NCI-H82 treated with DMSO at 0.1 percent for 48 hours (cell line): ENCODE data around the gene TULP4.
"Not testable (repeated sequence)": the region's sequence is repeated elsewhere in the genome, so short reads cannot be mapped to it uniquely, and the experiment has no call there.

Experiments
- DNase-seq: peaks from one replicate; lab custom pipeline; 2025; ENCODE audit not compliant: unreplicated experiment; lab: John Stamatoyannopoulos, UW

Gene TULP4

DNA sequence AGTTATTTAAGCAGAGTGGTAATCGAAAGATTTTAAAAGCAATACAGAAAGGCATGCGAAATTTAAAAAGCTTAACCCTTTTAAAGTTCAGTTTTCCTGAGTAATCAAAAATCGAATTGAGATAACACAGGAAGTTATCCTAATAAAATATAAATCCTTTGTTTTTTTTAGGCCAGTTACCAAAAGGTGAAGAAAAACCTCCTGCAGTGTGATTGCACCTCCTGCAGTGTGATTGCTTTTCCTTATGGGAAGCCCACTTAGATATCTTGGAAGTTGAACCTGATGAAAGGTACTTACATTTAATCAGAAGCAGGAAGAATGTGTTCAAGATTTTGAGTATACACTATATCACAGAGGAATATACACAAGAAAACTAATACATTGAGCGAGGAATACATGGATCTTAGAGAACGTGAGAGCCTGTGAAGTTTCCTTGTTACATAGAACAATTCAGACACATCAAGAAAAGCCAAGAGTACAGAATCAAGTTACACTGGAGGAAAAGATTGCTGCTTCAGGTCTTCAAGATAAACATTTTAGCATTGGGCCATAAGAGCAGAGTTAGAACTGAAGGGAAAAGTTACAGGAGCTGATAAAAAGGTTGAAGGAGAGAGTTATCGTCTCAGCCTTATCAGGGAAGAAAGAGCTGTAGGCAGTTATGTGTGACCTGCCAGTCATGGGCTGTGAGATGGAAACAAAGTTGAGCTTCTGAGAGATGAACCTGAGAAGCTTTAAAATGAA, 240.0 kb downstream of the TULP4 start:
- DNase-seq = no peak

DNA sequence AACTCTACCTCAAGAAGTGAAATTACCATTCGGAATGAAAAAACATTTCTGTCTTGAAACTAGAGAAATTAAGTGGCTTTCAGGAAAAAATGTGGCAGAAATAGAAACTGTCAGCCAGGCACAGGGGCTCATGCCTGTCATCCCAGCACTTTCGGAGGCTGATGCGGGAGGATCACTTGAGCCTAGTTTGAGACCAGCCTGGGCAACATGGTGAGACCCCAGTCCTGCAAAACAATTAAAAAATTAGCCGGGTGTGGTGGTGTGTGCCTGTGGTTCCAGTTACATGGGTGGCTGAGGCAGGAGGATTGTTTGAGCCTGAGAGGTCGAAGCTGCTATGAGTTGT, 240.5 kb downstream of the TULP4 start:
- DNase-seq = no peak

DNA sequence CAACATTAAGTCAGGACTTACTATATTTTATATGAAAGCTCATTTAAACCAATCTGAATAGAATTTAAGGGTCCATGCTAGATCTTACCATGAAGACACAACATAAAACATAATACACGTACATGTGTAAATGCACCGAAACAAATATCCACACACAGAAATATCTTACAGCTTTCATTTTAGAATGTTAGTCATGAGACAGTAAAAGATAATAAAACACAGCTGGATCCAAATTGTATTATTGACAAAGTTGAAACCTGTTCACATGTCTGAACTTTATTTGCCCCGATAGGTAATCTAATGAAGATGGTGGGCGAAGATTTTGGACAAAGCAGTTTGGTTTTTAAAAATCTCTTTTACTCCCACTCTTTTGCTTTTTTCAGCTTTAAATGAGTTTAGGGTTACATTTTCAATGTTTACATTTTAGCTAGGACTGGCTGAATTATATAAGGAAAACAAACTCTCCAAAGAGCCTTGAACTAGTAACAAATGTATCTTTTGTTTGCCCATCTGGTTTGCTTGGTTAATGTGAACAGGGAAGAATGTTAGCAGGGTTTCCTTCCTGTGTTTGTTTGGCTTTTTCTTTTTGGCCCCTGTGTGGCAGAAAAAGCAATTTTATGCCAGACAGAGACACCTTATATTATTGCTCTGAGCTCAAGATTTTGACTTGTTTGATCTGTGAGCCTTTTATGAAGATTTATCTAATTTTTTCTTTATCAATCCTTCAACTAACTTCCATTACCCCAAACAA, 242.5 kb downstream of the TULP4 start:
- no peak for DNase-seq

DNA sequence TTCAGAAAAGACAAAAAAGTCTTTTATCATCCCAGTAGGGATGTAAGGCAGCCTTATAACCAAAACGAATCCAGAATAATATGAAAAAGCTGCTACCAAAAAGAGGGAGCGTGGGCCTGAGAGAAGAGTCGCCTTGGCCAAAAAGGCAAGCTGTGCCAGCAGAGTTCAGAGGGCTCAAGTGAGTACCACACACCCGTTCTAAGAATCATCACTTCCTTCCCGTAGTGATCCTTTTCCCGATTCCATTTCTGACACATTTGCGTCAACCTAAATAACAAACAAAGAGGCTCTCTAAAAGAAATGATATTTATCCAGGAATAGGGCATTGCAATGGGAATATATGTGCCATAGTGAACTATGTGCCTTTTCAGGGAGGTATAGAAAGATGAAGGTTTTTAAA, 243.8 kb downstream of the TULP4 start:
- no peak for DNase-seq

DNA sequence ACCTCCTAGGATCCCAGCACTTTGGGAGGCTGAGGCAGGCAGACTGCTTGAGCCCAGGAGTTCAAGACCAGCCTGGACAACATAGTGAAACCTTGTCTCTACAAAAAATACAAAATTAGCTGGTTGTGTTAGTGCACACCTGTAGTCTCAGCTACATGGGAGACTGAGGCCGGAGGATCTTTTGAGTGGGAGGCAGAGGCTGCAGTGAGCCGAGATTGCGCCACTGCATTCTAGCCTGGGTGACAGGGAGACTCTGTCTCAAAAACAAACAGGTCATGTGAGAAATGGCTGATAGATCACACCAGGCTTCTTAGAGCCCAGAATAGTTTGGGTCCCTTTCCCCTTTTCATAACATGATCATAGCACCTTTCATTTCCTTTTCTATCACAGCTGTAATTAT, 244.8 kb downstream of the TULP4 start:
- not testable (repeated sequence) for DNase-seq

DNA sequence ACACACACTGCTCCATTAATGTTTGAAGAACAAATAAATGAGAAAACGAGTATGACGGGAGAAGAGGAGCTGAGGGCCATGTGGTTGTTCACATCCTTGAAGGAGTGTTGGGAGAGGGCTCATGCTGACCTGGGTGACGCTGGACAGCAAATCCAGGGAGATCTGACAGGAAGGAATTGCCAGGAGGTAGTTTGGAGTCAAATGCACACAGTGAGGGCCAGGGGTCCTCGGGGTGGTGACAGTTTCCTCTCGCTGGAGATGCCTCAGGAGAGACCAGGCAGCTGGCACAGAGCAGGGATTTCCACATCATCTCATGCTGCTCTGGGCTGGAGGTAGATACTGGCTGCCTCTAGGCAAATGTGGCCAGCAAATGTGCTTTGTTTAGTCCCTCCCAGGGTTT, 245.7 kb downstream of the TULP4 start:
- DNase-seq = no peak

DNA sequence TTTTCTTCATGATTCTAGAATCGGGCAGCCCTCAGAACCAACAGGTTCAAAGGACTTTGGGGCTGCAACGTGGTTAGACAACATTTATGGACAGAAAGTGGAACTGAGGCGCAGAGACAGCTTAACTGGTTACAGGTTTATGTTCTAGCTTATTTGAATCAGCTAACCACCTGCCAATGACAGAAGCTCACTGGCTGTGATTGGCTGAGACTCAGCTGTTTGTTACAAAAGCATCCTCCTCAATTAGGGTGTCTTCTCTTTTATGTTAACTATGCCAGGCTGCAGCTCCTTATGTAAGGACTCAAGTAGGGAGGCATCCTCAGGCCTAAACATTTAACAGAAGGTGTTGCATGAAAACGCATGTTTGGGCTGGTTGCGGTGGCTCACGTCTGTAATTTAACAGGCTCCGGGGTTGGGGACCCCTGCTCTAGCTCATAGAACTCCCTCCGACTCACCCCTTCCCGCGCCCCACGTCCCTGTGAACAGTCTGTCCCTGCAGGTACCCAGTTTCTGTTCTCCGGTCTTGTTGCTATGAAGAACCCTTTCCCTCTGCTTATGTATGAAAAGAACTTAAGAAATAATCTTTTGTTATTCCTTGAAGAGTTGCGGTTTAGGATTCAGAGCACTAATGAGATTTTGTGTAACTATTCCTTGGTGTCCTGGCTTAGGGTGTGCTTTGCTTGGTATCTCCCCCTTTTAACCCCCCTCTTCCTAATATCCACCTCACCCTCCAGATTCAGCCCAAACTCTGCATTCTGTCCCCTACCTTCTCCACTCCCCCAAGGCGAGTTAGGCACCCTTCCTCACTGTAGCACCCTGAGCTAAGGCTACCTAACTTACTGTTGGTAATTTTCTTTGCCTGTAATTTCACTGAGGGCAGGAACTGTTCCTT, 246.4 kb downstream of the TULP4 start:
- peak; percentile 41 for DNase-seq

DNA sequence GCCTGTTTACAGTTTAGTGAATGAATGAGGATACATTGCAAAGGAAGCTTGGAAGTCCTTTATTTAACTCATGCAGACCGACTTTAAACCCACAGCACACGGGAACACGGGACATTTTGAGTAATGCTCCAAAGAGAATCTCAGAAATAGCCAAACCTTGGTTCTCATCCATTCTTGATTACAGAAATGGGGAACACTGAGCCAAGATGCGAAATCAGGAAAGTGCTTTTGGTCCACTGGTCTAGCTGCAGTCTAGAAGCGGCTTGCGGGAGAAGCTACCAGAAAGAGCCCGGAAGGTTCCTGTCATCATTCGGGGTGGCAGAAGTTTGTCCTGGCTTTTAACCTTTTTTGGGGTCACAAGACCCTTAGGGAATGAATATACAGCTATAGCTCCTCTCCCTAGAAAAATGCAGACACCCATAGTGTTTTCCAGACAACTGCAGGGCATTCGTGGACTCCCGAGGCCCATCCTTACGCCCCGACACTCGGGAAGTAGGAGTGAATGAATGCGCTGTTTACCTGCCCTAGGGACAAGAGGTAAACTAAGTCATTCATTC, 247.2 kb downstream of the TULP4 start:
- DNase-seq = no peak

DNA sequence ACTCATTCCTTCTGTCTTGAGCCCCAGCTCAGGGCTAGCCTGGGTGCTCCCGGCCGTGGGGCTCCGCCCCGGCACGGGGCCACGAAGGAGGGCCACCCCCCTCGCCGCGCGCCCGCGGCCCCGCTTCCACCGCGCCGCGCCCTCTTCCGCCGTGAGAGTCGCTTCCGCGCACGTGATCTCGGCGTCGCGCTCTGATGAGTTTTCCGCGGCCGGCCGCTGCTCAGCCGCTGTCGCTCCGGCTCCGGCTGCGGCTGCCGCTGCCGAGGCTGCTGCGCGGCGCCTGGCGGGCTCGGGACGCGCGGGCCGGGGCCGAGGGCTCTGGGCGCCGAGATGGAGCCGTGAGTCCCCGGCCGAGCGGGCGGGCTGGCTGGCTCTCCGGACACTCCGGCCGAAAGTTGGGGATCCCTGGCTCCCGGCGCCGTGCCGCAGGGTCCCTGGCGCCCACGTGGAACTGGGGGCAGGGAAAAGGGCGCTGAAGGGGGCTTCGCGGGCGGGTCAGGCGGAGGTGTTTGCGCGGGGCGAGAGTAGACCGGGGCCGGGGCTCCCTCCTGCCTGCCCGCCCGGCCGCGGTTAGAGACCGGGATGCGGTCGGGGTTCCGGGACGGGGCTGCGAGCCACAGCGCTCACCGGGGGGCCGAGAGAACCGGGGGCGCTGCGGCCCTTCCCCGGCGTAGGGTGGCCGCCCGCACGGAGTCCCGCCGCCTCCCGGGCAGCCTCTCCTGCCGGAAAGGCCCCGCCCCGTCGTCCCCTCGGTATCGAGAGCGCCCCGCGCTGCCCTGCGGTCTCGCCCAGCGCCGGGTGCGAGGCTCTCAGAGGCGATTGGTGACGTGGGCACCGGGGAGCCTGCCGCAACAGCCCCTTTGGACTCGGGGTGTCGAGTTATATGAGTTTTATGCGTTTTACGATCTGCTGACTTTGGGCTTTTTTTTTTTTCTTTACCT, 247.9 kb downstream of the TULP4 start, which contains the start of gene TMEM181:
TMEM181 (plus strand) TSS at position 197 of the 941 bp plus-strand sequence; CDS start at position 331, 134 bp downstream.
- peak; percentile 41 for DNase-seq

DNA sequence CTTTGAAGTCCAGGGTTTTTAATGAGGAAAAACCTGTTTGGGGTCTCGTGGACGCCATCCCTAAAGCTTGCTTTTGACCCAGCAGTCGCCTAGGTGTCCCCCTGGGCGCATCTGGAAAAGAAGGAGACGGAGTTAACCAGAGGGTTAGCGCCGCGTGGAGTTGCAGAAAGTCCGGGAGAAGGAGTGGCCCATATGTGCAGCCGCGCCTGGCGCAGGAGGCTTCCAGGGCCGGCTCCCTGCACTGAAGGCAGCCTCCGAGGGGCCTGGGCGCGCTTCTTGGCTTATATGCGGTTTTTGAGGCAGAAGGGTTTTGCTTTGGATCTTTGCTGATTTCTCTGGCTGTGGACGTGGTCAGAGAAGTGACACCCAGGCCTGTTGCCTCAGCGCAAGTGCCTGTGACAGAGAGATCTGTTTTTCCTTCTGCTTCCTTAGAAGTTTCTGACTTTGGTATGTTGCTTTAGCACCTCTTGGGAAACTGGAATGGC, 248.6 kb downstream of the TULP4 start:
- DNase-seq = no peak
